ENCODE measurements around the gene ADGRL3.

- TF ChIP-seq, protein P1, sequence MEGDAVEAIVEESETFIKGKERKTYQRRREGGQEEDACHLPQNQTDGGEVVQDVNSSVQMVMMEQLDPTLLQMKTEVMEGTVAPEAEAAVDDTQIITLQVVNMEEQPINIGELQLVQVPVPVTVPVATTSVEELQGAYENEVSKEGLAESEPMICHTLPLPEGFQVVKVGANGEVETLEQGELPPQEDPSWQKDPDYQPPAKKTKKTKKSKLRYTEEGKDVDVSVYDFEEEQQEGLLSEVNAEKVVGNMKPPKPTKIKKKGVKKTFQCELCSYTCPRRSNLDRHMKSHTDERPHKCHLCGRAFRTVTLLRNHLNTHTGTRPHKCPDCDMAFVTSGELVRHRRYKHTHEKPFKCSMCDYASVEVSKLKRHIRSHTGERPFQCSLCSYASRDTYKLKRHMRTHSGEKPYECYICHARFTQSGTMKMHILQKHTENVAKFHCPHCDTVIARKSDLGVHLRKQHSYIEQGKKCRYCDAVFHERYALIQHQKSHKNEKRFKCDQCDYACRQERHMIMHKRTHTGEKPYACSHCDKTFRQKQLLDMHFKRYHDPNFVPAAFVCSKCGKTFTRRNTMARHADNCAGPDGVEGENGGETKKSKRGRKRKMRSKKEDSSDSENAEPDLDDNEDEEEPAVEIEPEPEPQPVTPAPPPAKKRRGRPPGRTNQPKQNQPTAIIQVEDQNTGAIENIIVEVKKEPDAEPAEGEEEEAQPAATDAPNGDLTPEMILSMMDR (IDR thresholded peaks at IDR 0.05): no peak
- TF ChIP-seq EP300 (IDR thresholded peaks at IDR 0.05): no peak
Measured at GRCh38 chr4:61462451-61463326, 262.6 kb downstream of the ADGRL3 start.
